Activated T-cell treated with anti-CD3 and anti-CD28 coated beads, Interleukin-2, amount 50 U/mL, for 72 hours (primary cell): Measurements from ENCODE around the gene TPD52L2. TPM values are rescaled to one million over a fixed set of nuclear protein-coding genes. Genes with fewer than 3 reads are reported as not detected.
"Not testable (repeated sequence)": the region's sequence is repeated elsewhere in the genome, so short reads cannot be mapped to it uniquely, and the experiment has no call there.

Experiments used
- ATAC-seq, 2 donors: fragments of 150-1000 bp; cut with Tn5 transposase; replicated peaks in 1 of 2; 2 replicates each; pipeline ENCODE4 v1.10.0; 2021; ENCODE audit warnings: moderate library complexity in 2 of 2, mild to moderate bottlenecking in 1 of 2
- DNase-seq, 2 donors: peaks; one replicate each; pipeline ENCODE4 v3.0.0; 2021 to 2022; ENCODE audit warnings: mixed read lengths in 1 of 2
- H3K27ac Mint-ChIP-seq: one replicate; pipeline ENCODE4 v1.8.0; 2022; ENCODE audit warnings: mild to moderate bottlenecking, moderate library complexity, mixed read lengths
- H3K27me3 Mint-ChIP-seq: one replicate; pipeline ENCODE4 v1.8.0; 2022; ENCODE audit warnings: low read depth, mixed read lengths
- H3K36me3 Mint-ChIP-seq, 2 donors: one replicate each; pipeline ENCODE4 v1.8.0; 2022; ENCODE audit warnings: mixed read lengths in 2 of 2, mild to moderate bottlenecking in 1 of 2; ENCODE audit not compliant: insufficient read depth in 2 of 2
- H3K4me1 Mint-ChIP-seq: one replicate; pipeline ENCODE4 v1.8.0; 2022; ENCODE audit warnings: low read depth, mixed read lengths
- H3K4me3 Mint-ChIP-seq, 2 donors: one replicate each; pipeline ENCODE4 v1.8.0; 2022; ENCODE audit warnings: mild to moderate bottlenecking in 2 of 2, mixed read lengths in 2 of 2, moderate library complexity in 2 of 2
- H3K9me3 Mint-ChIP-seq, 2 donors: one replicate each; pipeline ENCODE4 v1.8.0; 2022; ENCODE audit warnings: mixed read lengths in 2 of 2
- total RNA-seq, 2 donors: library from RNA; stranded (reverse); gene quantifications; one replicate each; pipeline ENCODE4 v1.2.3, GENCODE V29; 2022

Gene TPD52L2
- total RNA-seq, 2 donors from 2014 or later = 71.5 to 76.8 TPM

DNA sequence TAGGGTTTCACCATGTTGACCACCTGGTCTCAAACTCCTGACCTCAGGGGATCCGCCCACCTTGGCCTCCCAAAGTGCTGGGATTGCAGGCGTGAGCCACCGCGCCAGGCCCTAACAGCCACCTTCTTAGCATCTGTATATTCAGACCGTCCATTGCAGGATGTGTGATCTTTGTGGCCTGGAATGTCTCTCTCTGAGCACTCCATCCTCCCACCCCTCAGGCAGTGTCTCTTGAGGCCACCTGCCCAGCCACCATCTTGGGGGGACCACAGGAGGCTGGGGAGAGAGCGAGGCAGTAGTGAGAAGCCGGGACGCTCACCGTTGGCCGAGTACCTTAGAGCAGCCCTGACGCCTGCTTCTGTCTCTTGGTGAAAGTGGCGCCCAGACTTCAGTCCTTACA, 48.7 kb downstream of the TPD52L2 start:
- no peak for ATAC-seq
- no peak overlapping the region for H3K27ac Mint-ChIP-seq
- DNase-seq = no peak
- H3K4me3 Mint-ChIP-seq = no peak overlapping the region
- H3K9me3 Mint-ChIP-seq = no peaks in the 10 kb centered on the region
- peaks cover 0 to 6% of the 10 kb centered on the region in 2 donors for H3K36me3 Mint-ChIP-seq
- no peaks in the 10 kb centered on the region for H3K27me3 Mint-ChIP-seq
- H3K4me1 Mint-ChIP-seq = peaks cover 33% of the 10 kb centered on the region

GRCh38 chr20:63915471-63915870, 50.4 kb downstream of the TPD52L2 start:
- H3K36me3 Mint-ChIP-seq = peaks cover 0 to 8% of the 10 kb centered on the region in 2 donors

DNA sequence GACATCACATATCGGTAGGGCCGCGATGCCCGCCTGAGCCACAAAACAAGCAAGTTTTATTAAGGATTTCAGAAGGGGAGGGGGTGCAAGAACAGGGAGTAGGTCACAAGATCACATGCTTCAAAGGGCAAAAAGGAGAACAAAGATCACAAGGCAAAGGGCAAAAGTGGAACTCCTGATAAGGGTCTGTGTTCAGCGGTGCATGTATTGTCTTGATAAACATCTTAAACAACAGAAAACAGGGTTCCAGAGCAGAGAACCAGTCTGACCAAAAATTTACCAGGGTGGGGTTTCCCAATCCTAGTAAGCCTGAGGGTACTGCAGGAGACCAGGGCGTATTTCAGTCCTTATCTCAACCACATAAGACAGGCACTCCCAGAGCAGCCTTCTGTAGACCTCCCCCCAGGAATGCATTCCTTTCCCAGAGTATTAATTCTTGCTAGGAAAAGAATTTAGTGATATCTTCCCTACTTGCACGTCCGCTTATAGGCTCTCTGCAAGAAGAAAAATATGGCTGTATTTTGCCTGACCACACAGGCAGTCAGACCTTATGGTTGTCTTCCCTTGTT, 51.4 kb downstream of the TPD52L2 start:
- not testable (repeated sequence) for H3K36me3 Mint-ChIP-seq, ATAC-seq, H3K27ac Mint-ChIP-seq, DNase-seq, H3K9me3 Mint-ChIP-seq, H3K4me3 Mint-ChIP-seq, H3K27me3 Mint-ChIP-seq
- H3K4me1 Mint-ChIP-seq = peaks cover 13% of the 10 kb centered on the region

More at GRCh38 chr20:63915471-63915870, 50.4 kb downstream of the TPD52L2 start:
- DNase-seq = no peak
- no peak for ATAC-seq
- Mint-ChIP-seq H3K9me3 (no peaks in the 10 kb centered on the region), H3K27ac (no peak overlapping the region), H3K4me1 (peaks cover 21% of the 10 kb centered on the region), H3K4me3 (no peak overlapping the region), H3K27me3 (no peaks in the 10 kb centered on the region)

GRCh38 chr20:63917811-63918210, 52.7 kb downstream of the TPD52L2 start:
- DNase-seq (no peak), ATAC-seq (no peak)
- Mint-ChIP-seq H3K9me3 (no peaks in the 10 kb centered on the region), H3K4me3 (no peak overlapping the region), H3K36me3 (peaks cover 0 to 9% of the 10 kb centered on the region in 2 donors), H3K27ac (no peak overlapping the region), H3K27me3 (no peaks in the 10 kb centered on the region), H3K4me1 (peaks cover 12% of the 10 kb centered on the region)

DNA sequence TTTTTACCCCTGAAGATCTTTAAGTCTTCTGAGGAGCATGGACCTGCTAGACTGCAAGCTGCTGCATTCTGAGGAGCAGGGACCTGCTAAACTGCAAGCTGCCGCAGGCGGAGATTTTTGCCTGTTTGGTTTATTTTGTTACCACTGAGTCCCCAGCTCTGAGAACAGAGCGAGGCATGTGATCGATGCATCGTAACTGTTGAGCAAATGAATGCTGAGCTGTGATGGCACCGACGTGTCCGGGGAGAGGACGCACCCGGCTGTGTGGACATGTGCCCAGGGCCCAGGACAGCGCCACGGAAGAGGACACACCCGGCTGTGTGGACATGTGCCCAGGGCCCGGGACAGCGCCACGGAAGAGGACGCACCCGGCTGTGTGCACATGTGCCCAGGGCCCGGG, 54.1 kb downstream of the TPD52L2 start:
- Mint-ChIP-seq H3K27ac (no peak overlapping the region), H3K9me3 (no peaks in the 10 kb centered on the region)

GRCh38 chr20:63920226-63920625, 55.2 kb downstream of the TPD52L2 start:
- no peak overlapping the region for H3K27ac Mint-ChIP-seq
- peaks cover 16% of the 10 kb centered on the region for H3K4me1 Mint-ChIP-seq
- H3K4me3 Mint-ChIP-seq = no peak overlapping the region
- H3K27me3 Mint-ChIP-seq = no peaks in the 10 kb centered on the region
- H3K9me3 Mint-ChIP-seq = no peaks in the 10 kb centered on the region
- no peak for ATAC-seq
- DNase-seq = no peak
- H3K36me3 Mint-ChIP-seq = peaks cover 0 to 5% of the 10 kb centered on the region in 2 donors

More for the DNA sequence above, 54.1 kb downstream of the TPD52L2 start:
- peaks cover 0 to 9% of the 10 kb centered on the region in 2 donors for H3K36me3 Mint-ChIP-seq
- H3K4me1 Mint-ChIP-seq = peaks cover 16% of the 10 kb centered on the region
- no peak overlapping the region for H3K4me3 Mint-ChIP-seq
- DNase-seq (no peak), ATAC-seq (no peak)
- no peaks in the 10 kb centered on the region for H3K27me3 Mint-ChIP-seq

- DNase-seq (no peak), ATAC-seq (no peak)
- Mint-ChIP-seq H3K4me1 (peaks cover 16% of the 10 kb centered on the region), H3K36me3 (peaks cover 0 to 11% of the 10 kb centered on the region in 2 donors), H3K27me3 (no peaks in the 10 kb centered on the region), H3K4me3 (no peak overlapping the region), H3K27ac (no peak overlapping the region), H3K9me3 (no peaks in the 10 kb centered on the region)
Measured at GRCh38 chr20:63923651-63924050, 58.6 kb downstream of the TPD52L2 start.

GRCh38 chr20:63924241-63924640, 59.2 kb downstream of the TPD52L2 start:
- H3K4me1 Mint-ChIP-seq = peaks cover 16% of the 10 kb centered on the region
- ATAC-seq (no peak), DNase-seq (no peak)
- H3K27me3 Mint-ChIP-seq = no peaks in the 10 kb centered on the region
- peak overlapping the region; percentile 55 for H3K27ac Mint-ChIP-seq
- no peaks in the 10 kb centered on the region for H3K9me3 Mint-ChIP-seq
- H3K4me3 Mint-ChIP-seq = no peak overlapping the region
- peaks cover 0 to 13% of the 10 kb centered on the region in 2 donors for H3K36me3 Mint-ChIP-seq

GRCh38 chr20:63926298-63926697, 61.2 kb downstream of the TPD52L2 start:
- Mint-ChIP-seq H3K27ac (no peak overlapping the region), H3K4me1 (peaks cover 16% of the 10 kb centered on the region), H3K9me3 (no peaks in the 10 kb centered on the region), H3K4me3 (no peak overlapping the region), H3K36me3 (peaks cover 0 to 10% of the 10 kb centered on the region in 2 donors), H3K27me3 (no peaks in the 10 kb centered on the region)
- DNase-seq (no peak), ATAC-seq (no peak)

DNA sequence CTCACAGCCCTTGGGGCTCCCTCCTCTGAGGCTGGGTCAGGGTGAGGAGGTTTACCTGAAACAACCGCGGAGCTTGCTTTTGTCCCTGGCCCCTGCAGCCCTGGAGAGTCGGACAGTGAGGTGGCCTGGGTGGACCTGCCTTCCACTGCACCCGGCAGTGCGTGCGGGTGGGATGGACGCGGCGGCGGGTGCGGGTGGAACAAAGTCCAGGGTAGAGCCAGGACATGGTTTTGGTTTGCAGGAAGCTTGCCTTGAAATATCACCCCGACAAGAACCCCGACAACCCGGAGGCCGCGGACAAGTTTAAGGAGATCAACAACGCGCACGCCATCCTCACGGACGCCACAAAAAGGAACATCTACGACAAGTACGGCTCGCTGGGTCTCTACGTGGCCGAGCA, 64.0 kb downstream of the TPD52L2 start:
- Mint-ChIP-seq H3K27ac (no peak overlapping the region), H3K27me3 (no peaks in the 10 kb centered on the region), H3K36me3 (peaks cover 0 to 12% of the 10 kb centered on the region in 2 donors), H3K4me3 (no peak overlapping the region), H3K9me3 (no peaks in the 10 kb centered on the region), H3K4me1 (peaks cover 4% of the 10 kb centered on the region)
- ATAC-seq (no peak), DNase-seq (no peak)

DNA sequence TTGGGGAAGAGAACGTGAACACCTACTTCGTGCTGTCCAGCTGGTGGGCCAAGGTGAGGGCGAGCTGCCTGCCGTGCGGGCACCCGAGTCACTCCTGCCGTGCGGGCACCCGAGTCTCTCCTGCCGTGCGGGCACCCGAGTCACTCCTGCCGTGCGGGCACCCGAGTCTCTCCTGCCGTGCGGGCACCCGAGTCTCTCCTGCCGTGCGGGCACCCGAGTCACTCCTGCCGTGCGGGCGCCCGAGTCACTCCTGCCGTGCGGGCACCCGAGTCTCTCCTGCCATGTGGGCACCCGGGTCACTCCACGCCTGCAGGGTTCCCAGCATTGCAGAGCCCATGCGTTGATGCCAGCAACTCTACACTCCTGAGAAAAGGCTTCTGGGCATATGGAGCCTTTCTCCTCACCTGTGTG, 64.4 kb downstream of the TPD52L2 start:
- H3K27me3 Mint-ChIP-seq, DNase-seq, H3K4me1 Mint-ChIP-seq, ATAC-seq, H3K27ac Mint-ChIP-seq, H3K9me3 Mint-ChIP-seq, H3K4me3 Mint-ChIP-seq: not testable (repeated sequence)
- peaks cover 0 to 12% of the 10 kb centered on the region in 2 donors for H3K36me3 Mint-ChIP-seq

DNA sequence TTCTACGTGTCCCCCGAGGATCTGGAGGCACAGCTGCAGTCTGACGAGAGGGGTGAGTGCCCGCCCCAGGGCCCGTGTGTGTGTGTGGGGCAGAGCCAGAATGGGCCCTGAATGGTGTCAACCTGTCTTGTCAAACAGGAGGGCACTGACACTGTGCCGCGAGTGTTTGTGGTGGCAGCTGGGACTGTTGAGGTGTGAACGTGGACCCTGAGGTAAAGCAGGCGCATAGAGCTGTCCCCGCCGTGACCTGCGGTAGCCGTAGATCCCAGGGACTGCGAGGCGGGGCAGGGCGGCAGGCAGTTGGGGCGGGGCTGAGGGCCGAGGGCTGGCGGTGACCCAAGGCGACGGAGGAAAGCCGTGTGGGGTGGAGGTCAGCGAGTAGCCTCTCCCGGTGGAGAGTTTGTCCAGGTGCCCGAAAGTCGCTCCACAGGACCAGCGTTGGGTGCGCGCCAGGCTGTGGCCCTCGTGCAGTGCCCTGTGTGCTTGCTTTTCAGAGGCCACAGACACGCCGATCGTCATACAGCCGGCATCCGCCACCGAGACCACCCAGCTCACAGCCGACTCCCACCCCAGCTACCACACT, 66.0 kb downstream of the TPD52L2 start:
- Mint-ChIP-seq H3K36me3 (peaks cover 0 to 15% of the 10 kb centered on the region in 2 donors), H3K9me3 (no peaks in the 10 kb centered on the region), H3K4me1 (no peaks in the 10 kb centered on the region), H3K27me3 (no peaks in the 10 kb centered on the region), H3K27ac (no peak overlapping the region), H3K4me3 (no peak overlapping the region)
- ATAC-seq (no peak), DNase-seq (no peak)

GRCh38 chr20:63931735-63932134, 66.7 kb downstream of the TPD52L2 start:
- Mint-ChIP-seq H3K4me1 (no peaks in the 10 kb centered on the region), H3K4me3 (no peak overlapping the region), H3K9me3 (no peaks in the 10 kb centered on the region), H3K27me3 (no peaks in the 10 kb centered on the region), H3K27ac (no peak overlapping the region), H3K36me3 (peaks cover 0 to 14% of the 10 kb centered on the region in 2 donors)
- ATAC-seq (no peak), DNase-seq (no peak)
